IMR-90 (cell line): ENCODE results near the gene LSG1. TPM values are rescaled to one million over a fixed set of nuclear protein-coding genes. Genes with fewer than 3 reads are reported as not detected.
A peak's percentile ranks its signal among the peaks of the same experiment; 100 is the strongest.

Experiments
- ATAC-seq: fragments of 200-7000 bp; cut with Tn5 transposase; 2 replicates; pipeline ENCODE4 v1.9.1; 2020; ENCODE audit warnings: low read depth, mild to moderate bottlenecking, moderate library complexity
- BruUV-seq: library from RNA; stranded (reverse); fragments of 400-500 nt; replicated peaks from 2 replicates; lab custom pipeline; 2021; lab: Mats Ljungman, UMichigan
- CTCF ChIA-PET: fragments of 300-600 bp; formaldehyde crosslinking; extraction: SDS; loops from one replicate; lab custom pipeline; 2021; ENCODE audit warnings: antibody characterized with exemption; lab: Yijun Ruan, JAX
- POLR2A ChIA-PET: fragments of 300-600 bp; sonication (Branson Sonifier 250); formaldehyde crosslinking; loops from one replicate; lab custom pipeline; 2022; ENCODE audit warnings: antibody characterized with exemption; ENCODE audit not compliant: unreplicated experiment; lab: Charles Lee
- DNase-seq: peaks from one replicate; pipeline ENCODE4 v3.0.0; 2013
- H2AFZ ChIP-seq: replicated peaks from 2 replicates; pipeline ENCODE3; 2013; ENCODE audit warnings: low read length, mild to moderate bottlenecking; ENCODE audit not compliant: poor library complexity
- H2AK5ac ChIP-seq: 2 replicates; pipeline ENCODE4 v1.6.1; 2013; ENCODE audit warnings: low read depth, low read length, inconsistent platforms
- H2AK9ac ChIP-seq: replicated peaks from 2 replicates; pipeline ENCODE3; 2013; ENCODE audit warnings: mild to moderate bottlenecking, low read depth, low read length, moderate library complexity; ENCODE audit not compliant: poor library complexity
- H2BK120ac ChIP-seq: 2 replicates; pipeline ENCODE4 v1.6.1; 2013; ENCODE audit warnings: low read depth, low read length, inconsistent platforms
- H2BK15ac ChIP-seq: 3 replicates; pipeline ENCODE4 v1.6.1; 2013; ENCODE audit warnings: low read depth, low read length, inconsistent platforms
- H2BK20ac ChIP-seq: 2 replicates; pipeline ENCODE4 v1.6.1; 2013; ENCODE audit warnings: low read depth, mild to moderate bottlenecking, inconsistent platforms, low read length, moderate library complexity
- H2BK5ac ChIP-seq: 2 replicates; pipeline ENCODE4 v1.6.1; 2013; ENCODE audit warnings: mild to moderate bottlenecking, low read depth, low read length, inconsistent platforms; ENCODE audit not compliant: poor library complexity, severe bottlenecking
- H3K14ac ChIP-seq: replicated peaks from 2 replicates; pipeline ENCODE4 v1.6.1; 2013; ENCODE audit warnings: low read depth, low read length, inconsistent platforms
- H3K18ac ChIP-seq: 2 replicates; pipeline ENCODE4 v1.6.1; 2013; ENCODE audit warnings: low read depth, low read length, control low read depth
- H3K23ac ChIP-seq: 2 replicates; pipeline ENCODE4 v1.6.1; 2013; ENCODE audit warnings: low read depth, low read length, inconsistent platforms
- H3K27ac ChIP-seq: 2 replicates; pipeline ENCODE4 v1.5.1; 2013; ENCODE audit warnings: mild to moderate bottlenecking, control low read depth, low read length; ENCODE audit not compliant: insufficient read depth
- H3K27me3 ChIP-seq: 2 replicates; pipeline ENCODE4 v1.6.1; 2013; ENCODE audit warnings: low read length; ENCODE audit not compliant: control insufficient read depth, insufficient read depth
- H3K36me3 ChIP-seq: 2 replicates; pipeline ENCODE4 v1.6.1; 2013; ENCODE audit warnings: low read length, mixed read lengths; ENCODE audit not compliant: control insufficient read depth, insufficient read depth
- H3K4ac ChIP-seq: 2 replicates; pipeline ENCODE4 v1.6.1; 2013; ENCODE audit warnings: low read depth, low read length, inconsistent platforms
- H3K4me1 ChIP-seq: 2 replicates; pipeline ENCODE4 v1.6.1; 2013; ENCODE audit warnings: low read length, mixed read lengths; ENCODE audit not compliant: control insufficient read depth, insufficient read depth
- H3K4me2 ChIP-seq: 2 replicates; pipeline ENCODE4 v1.6.1; 2013; ENCODE audit warnings: low read depth, mild to moderate bottlenecking, control low read depth, low read length, moderate library complexity
- H3K4me3 ChIP-seq: 2 replicates; pipeline ENCODE4 v1.5.1; 2013; ENCODE audit warnings: low read depth, mild to moderate bottlenecking, control low read depth, low read length, moderate library complexity; ENCODE audit not compliant: insufficient read depth
- H3K56ac ChIP-seq: 2 replicates; pipeline ENCODE4 v1.6.1; 2013; ENCODE audit warnings: low read length, inconsistent platforms; ENCODE audit not compliant: insufficient read depth; ENCODE audit errors: extremely low read depth
- H3K79me1 ChIP-seq, 2 experiments: 2 replicates each; pipeline ENCODE4 v1.6.1; 2013; ENCODE audit warnings: low read length in 2 of 2, inconsistent platforms in 1 of 2, low read depth in 1 of 2
- H3K9ac ChIP-seq: 2 replicates; pipeline ENCODE4 v1.6.1; 2013; ENCODE audit warnings: low read depth, low read length, control low read depth
- H3K9me1 ChIP-seq: 2 replicates; pipeline ENCODE4 v1.6.1; 2013; ENCODE audit warnings: low read length, inconsistent platforms; ENCODE audit not compliant: insufficient read depth
- H3K9me3 ChIP-seq: 2 replicates; pipeline ENCODE4 v1.6.1; 2013; ENCODE audit warnings: low read length; ENCODE audit not compliant: control insufficient read depth, insufficient read depth
- H4K20me1 ChIP-seq: 2 replicates; pipeline ENCODE4 v1.6.1; 2013; ENCODE audit warnings: low read length, inconsistent platforms; ENCODE audit not compliant: insufficient read depth
- H4K5ac ChIP-seq: 2 replicates; pipeline ENCODE4 v1.6.1; 2013; ENCODE audit warnings: mild to moderate bottlenecking, low read depth, low read length, control low read depth
- H4K8ac ChIP-seq, 2 experiments: 2 replicates each; pipeline ENCODE4 v1.6.1; 2013; ENCODE audit warnings: low read depth in 2 of 2, low read length in 2 of 2, control low read depth in 1 of 2, inconsistent platforms in 1 of 2
- H4K91ac ChIP-seq: 2 replicates; pipeline ENCODE4 v1.6.1; 2013; ENCODE audit warnings: low read depth, low read length, inconsistent platforms; ENCODE audit not compliant: insufficient read depth
- BHLHE40 ChIP-seq: fragments of 150-350 bp; IDR thresholded peaks from 2 replicates; pipeline ENCODE4 v1.6.1; 2016; ENCODE audit warnings: mild to moderate bottlenecking, low read depth, low read length
- WGBS, 2 experiments: methylation state at CpG; one replicate each; pipeline versions ENCODE4 v1.1.5 to v1.1.7; 2013; ENCODE audit warnings: missing lambda C conversion rate in 2 of 2; ENCODE audit not compliant: insufficient read length in 1 of 2; ENCODE audit errors: extremely low coverage in 2 of 2; 5-methylcytosine and 5-hydroxymethylcytosine counted together
- dilution Hi-C: fragments of 300-500 bp; cut with HindIII; formaldehyde crosslinking; loops from one replicate; pipeline ENCODE4 v1.14.3; 2018; ENCODE audit warnings: low sequenced_read_pairs; ENCODE audit not compliant: unreplicated experiment
- in situ Hi-C: fragments of 300-500 bp; cut with MboI; formaldehyde crosslinking; loops from 3 replicates; pipeline ENCODE4 v1.14.3; 2019; ENCODE audit warnings: low sequenced_read_pairs, inconsistent platforms, mixed read lengths
- intact Hi-C: fragments of 100-400 bp; cut with micrococcal nuclease; formaldehyde crosslinking; loops from 2 replicates; pipeline ENCODE4 v1.10.0; 2022
- polyA plus RNA-seq, 3 experiments: library from polyadenylated mRNA; depleted of rRNA; stranded (reverse); fragments of >200 nt; gene quantifications; 2 replicates each; pipeline ENCODE4 v1.2.3, GENCODE V29; 2012; ENCODE audit warnings: low replicate concordance in 1 of 3
- total RNA-seq: library from RNA; depleted of rRNA; stranded (reverse); fragments of >200 nt; gene quantifications from 2 replicates; pipeline ENCODE4 v1.2.3, GENCODE V29; 2012

LSG1 gene
- total and polyA plus RNA-seq, 2 of the 4 experiments (the other 2 are of a cell fraction), result 26.8 to 45.2 TPM

DNA sequence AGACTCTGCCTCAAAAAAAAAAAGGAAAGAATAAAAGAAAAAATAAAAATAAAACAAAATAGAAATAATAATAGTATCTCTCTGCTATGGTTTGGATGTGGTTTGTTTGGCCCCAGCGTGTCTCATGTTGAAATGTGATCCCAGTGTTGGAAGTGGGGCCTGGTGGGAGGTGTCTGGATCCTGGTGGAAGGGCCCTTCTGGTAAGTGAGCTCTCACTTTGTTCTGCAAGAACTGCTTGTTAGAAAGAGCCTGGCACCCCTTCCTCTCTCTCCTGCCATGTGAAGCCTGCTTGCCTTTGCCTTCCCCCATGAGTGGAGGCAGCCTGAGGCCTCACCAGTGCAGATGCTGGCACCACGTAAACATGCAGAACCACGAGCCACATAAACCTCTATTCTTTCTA, 65.0 kb downstream of the LSG1 start:
- in situ Hi-C loops, result loop anchor here (10.0 kb wide), 1 partner anchor 272 kb away; no protein-coding TSS in a partner anchor

More for the DNA sequence above, 65.0 kb downstream of the LSG1 start:
- no peak for TF ChIP-seq BHLHE40
- H4K5ac ChIP-seq, result 0 out of 2 replicates have a peak overlapping the region, but pooled peaks have one; percentile 58
- no peak overlapping the region for H2BK15ac ChIP-seq
- H2AK5ac ChIP-seq, result no peak overlapping the region
- dilution Hi-C loops (no loop called here), intact Hi-C loops (no loop called here)
- ChIA-PET POLR2A (no interaction called here), CTCF (no interaction called here)
- H3K14ac ChIP-seq, result no peak overlapping the region
- no peak overlapping the region for H3K18ac ChIP-seq
- no peak overlapping the region for H2BK120ac ChIP-seq
- no peak overlapping the region for H3K4ac ChIP-seq
- no peak overlapping the region for H3K4me3 ChIP-seq
- no peaks in the 10 kb centered on the region for H3K27me3 ChIP-seq
- H3K4me2 ChIP-seq, result peak overlapping the region; percentile 22; the same call in 1 of the 2 replicates
- no peak overlapping the region for H3K23ac ChIP-seq
- H3K9me1 ChIP-seq, result 0 out of 2 replicates have a peak, but pooled peaks cover under 1% of the 10 kb centered on the region
- peaks cover 9% of the 10 kb centered on the region for H3K36me3 ChIP-seq
- H3K9me3 ChIP-seq, result no peaks in the 10 kb centered on the region
- H3K79me1 ChIP-seq, result no peaks in the 10 kb centered on the region; a peak in 1 of 4 replicates
- WGBS, 2 experiments, result no CpG with 5 or more reads among the region's 3 CpGs
- no TSS peak for BruUV-seq
- H3K27ac ChIP-seq, result no peak overlapping the region
- H2BK20ac ChIP-seq, result no peak overlapping the region
- H4K91ac ChIP-seq, result no peak overlapping the region
- DNase-seq (peak; percentile 13), ATAC-seq (peak; percentile 56)
- H3K56ac ChIP-seq, result no peak overlapping the region
- H2BK5ac ChIP-seq, result no peak overlapping the region
- H3K9ac ChIP-seq, result no peak overlapping the region
- no peak overlapping the region for H2AK9ac ChIP-seq
- peaks cover 5% of the 10 kb centered on the region; the same call in 1 of the 2 replicates for H3K4me1 ChIP-seq
- H4K8ac ChIP-seq, result no peak overlapping the region
- no peaks in the 10 kb centered on the region for H4K20me1 ChIP-seq
- H2AFZ ChIP-seq, result no peak overlapping the region
